Ovary (tissue), 9 donors: ENCODE data around the gene POLR1B. TPM values are rescaled to one million over a fixed set of nuclear protein-coding genes. Genes with fewer than 3 reads are reported as not detected.

ENCODE experiments used
- DNase-seq, 5 donors: peaks; one replicate each; pipeline ENCODE4 v3.0.0-alpha.2; 2019 to 2020
- H3K27ac ChIP-seq, 2 donors: fragments of 200-600 bp; one replicate each; pipeline versions ENCODE4 v1.5.1 to v1.8.0; 2019 to 2022
- H3K27me3 ChIP-seq: fragments of 200-600 bp; one replicate; pipeline ENCODE4 v1.8.0; 2022
- H3K36me3 ChIP-seq: fragments of 200-600 bp; sonication (generic); one replicate; pipeline ENCODE4 v1.5.1; 2019
- H3K4me1 ChIP-seq: one replicate; pipeline ENCODE4 v1.8.1; 2013; ENCODE audit warnings: mild to moderate bottlenecking, moderate library complexity; ENCODE audit not compliant: insufficient read depth
- H3K4me3 ChIP-seq: fragments of 200-600 bp; sonication (generic); one replicate; pipeline ENCODE4 v1.5.1; 2017
- H3K9me3 ChIP-seq, 2 donors: fragments of 200-600 bp in 1 of 2; sonication (generic) in 1 of 2; one replicate each; pipeline versions ENCODE4 v1.5.1 to v1.8.1; 2013 to 2019; ENCODE audit warnings: mild to moderate bottlenecking in 1 of 2, moderate library complexity in 1 of 2
- EP300 ChIP-seq: sonication (generic); formaldehyde crosslinking; IDR thresholded peaks from one replicate; pipeline ENCODE4 v1.6.1; 2017; ENCODE audit warnings: antibody characterized with exemption
- POLR2A ChIP-seq: fragments of 450-650 bp; IDR thresholded peaks from one replicate; pipeline ENCODE4 v1.6.1; 2017; ENCODE audit warnings: antibody characterized with exemption, mild to moderate bottlenecking, moderate library complexity
- WGBS, 3 donors: extraction: QIAGEN DNeasy Blood & Tissue Kit in 1 of 3; methylation state at CpG; one replicate each; pipeline versions ENCODE4 v1.1.5 to v1.1.7; 2013 to 2017; 5-methylcytosine and 5-hydroxymethylcytosine counted together
- intact Hi-C, 4 donors: fragments of 100-400 bp; cut with DNase I; formaldehyde crosslinking; loops; one replicate each; pipeline versions ENCODE4 v1.11.0 to v1.15.1; 2022 to 2023
- polyA plus RNA-seq, 2 donors: library from polyadenylated mRNA; stranded (reverse); fragments of 200-250 nt in 1 of 2; fragments of 350-450 nt in 1 of 2; fragmentation: Illumina TruSeq in 1 of 2; extraction: RNeasy Lipid Tissue Mini Kit (QIAGEN cat#74804) in 1 of 2; gene quantifications; one replicate each; pipeline ENCODE4 v1.2.3, GENCODE V29; 2013 to 2014
- total RNA-seq, 7 donors: library from RNA; depleted of rRNA in 2 of 7; stranded (reverse); fragments of >200 nt in 2 of 7; fragmentation: NEBNext Ultra II Directional in 3 of 7; extraction: Animal tissue kit (Norgen Biotek cat#: 25700) in 3 of 7; gene quantifications; one replicate each; pipeline versions ENCODE4 v1.1.0 to v1.2.4, GENCODE V29; 2016 to 2023
- TF ChIP-seq, protein P1 (sequence below), 3 donors: fragments of 450-650 bp in 2 of 3; fragments of 200-600 bp in 1 of 3; IDR thresholded peaks; one replicate each; pipeline versions ENCODE4 v1.5.1 to v1.8.0; 2016 to 2022; ENCODE audit warnings: antibody characterized with exemption in 3 of 3, mild to moderate bottlenecking in 1 of 3
- donor health status: DM: no; HTN: no; CAD: no; lungs with moderate emphysema.
- donor health status: DM: no; HTN: no; CAD: no.
- donor health status: Bipolar disorder and iron deficiency.
- donor health status: DM: yes; HTN: yes; CAD: no.
- donor health status: DM: no; HTN: no; CAD: no.
- donor health status: DM: yes; HTN: yes; CAD: no.

Gene POLR1B
- total and polyA plus RNA-seq, 9 donors: 5.6 to 29.9 (median 18.9) TPM

DNA sequence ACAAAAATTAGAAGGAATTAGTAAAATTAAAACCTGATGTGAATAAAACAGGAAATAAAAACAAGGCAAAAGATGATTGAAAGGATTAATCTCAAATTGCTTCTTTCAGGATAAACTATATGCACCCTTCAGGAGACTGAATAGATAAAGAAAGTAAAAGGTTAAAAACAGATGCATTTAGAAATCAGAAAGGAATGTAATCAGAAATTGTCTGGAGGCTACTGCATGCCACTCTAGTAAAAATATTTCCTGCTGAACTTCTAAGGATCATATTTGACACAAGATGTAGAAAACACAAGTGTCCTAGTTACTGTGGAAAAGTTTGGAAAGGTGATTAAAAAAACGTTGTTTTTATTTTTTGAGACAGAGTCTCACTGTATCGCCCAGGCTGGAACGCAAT, 58.4 kb downstream of the POLR1B start:
- H3K4me1 ChIP-seq: peaks cover 1% of the 10 kb centered on the region
- H3K9me3 ChIP-seq: no peaks in the 10 kb centered on the region
- DNase-seq: no peak
- H3K27me3 ChIP-seq: no peaks in the 10 kb centered on the region
- H3K36me3 ChIP-seq: no peaks in the 10 kb centered on the region
- TF ChIP-seq EP300 (no peak), POLR2A (no peak)
- TF ChIP-seq, protein P1, sequence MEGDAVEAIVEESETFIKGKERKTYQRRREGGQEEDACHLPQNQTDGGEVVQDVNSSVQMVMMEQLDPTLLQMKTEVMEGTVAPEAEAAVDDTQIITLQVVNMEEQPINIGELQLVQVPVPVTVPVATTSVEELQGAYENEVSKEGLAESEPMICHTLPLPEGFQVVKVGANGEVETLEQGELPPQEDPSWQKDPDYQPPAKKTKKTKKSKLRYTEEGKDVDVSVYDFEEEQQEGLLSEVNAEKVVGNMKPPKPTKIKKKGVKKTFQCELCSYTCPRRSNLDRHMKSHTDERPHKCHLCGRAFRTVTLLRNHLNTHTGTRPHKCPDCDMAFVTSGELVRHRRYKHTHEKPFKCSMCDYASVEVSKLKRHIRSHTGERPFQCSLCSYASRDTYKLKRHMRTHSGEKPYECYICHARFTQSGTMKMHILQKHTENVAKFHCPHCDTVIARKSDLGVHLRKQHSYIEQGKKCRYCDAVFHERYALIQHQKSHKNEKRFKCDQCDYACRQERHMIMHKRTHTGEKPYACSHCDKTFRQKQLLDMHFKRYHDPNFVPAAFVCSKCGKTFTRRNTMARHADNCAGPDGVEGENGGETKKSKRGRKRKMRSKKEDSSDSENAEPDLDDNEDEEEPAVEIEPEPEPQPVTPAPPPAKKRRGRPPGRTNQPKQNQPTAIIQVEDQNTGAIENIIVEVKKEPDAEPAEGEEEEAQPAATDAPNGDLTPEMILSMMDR (IDR thresholded peaks at IDR 0.05): no peak
- 42 to 68% (median 52%) methylated on average over 3 of the region's 3 CpGs for WGBS, 3 donors
- no peak overlapping the region for H3K4me3 ChIP-seq
- intact Hi-C loops: loop anchor here in 1 of 4 donors (5.0 kb wide), 1 partner anchor 127 kb away; no protein-coding TSS in a partner anchor
- H3K27ac ChIP-seq: no peak overlapping the region

DNA sequence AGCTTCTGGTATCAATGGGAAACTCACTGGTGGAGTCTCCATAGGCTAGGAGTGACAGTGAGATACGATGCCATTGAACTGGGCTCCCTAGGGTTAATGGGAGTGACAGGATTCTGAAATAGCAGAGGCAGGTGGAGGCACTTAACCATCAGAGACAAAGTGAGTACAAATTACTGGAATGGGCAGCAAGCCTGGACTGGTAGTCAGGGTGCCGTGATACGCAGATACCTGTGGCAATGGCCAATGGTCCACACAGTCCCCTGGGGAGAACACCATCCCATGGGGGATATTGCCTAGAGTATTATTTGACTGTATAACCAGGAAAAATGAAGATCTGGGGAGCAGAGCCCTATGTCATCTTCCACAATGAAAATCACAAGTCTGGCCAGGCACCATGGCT, 59.5 kb downstream of the POLR1B start:
- H3K36me3 ChIP-seq: no peaks in the 10 kb centered on the region
- H3K27ac ChIP-seq: no peak overlapping the region
- WGBS, 3 donors: 90 to 93% (median 91%) methylated on average over 3 of the region's 3 CpGs
- TF ChIP-seq, protein P1 (IDR thresholded peaks at IDR 0.05): no peak
- TF ChIP-seq EP300: no peak
- TF ChIP-seq POLR2A: no peak
- no peaks in the 10 kb centered on the region for H3K27me3 ChIP-seq
- intact Hi-C loops: loop anchor here in 1 of 4 donors (5.0 kb wide), 1 partner anchor 126 kb away; no protein-coding TSS in a partner anchor
- H3K9me3 ChIP-seq: no peaks in the 10 kb centered on the region
- H3K4me3 ChIP-seq: no peak overlapping the region
- peaks cover 1% of the 10 kb centered on the region for H3K4me1 ChIP-seq
- DNase-seq: no peak

DNA sequence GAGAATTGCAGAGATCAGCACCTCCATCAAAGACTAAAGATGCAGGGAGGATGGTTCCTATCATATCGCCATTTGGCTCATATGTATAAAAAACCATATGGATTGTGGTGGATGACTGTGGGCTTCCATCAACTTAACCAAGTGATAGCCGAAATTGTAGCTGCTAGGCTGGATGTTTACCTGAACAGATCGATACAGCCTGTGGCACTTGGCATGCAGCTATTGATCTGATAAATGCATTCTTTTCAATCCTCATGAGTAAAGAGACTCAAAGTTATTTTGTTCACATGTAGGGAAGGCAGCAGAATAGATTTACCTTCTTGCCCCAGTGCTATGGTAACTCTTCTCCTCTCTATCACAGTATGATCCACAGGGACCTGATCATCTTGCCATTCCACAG, 60.7 kb downstream of the POLR1B start:
- H3K36me3 ChIP-seq: no peaks in the 10 kb centered on the region
- 87 to 91% (median 88%) methylated on average over 3 of the region's 3 CpGs for WGBS, 3 donors
- no peaks in the 10 kb centered on the region for H3K9me3 ChIP-seq
- H3K4me1 ChIP-seq: peaks cover 1% of the 10 kb centered on the region
- H3K4me3 ChIP-seq: no peak overlapping the region
- H3K27ac ChIP-seq: no peak overlapping the region
- DNase-seq: no peak
- TF ChIP-seq, protein P1 (IDR thresholded peaks at IDR 0.05): no peak
- TF ChIP-seq POLR2A (no peak), EP300 (no peak)
- intact Hi-C loops: loop anchor here in 1 of 4 donors (5.0 kb wide), 1 partner anchor 124 kb away; no protein-coding TSS in a partner anchor
- H3K27me3 ChIP-seq: no peaks in the 10 kb centered on the region

DNA sequence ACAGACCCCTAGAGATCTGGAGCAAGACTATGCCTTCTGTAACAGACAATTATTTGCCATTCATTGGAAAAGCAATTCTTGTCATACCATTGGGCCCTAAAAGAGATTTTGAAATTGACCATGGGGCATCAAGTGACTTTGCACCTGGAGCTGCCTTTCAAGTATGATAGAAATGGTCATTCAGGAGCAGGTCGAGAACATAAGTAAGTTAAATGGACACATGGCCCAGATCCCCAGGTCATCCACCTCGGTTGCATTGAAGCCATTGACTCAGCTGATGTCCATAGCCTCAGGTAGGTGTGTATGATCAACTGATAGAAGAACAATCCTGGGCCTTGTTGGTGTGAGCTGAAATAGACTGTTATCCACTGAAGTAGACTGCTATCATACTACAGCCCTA, 61.5 kb downstream of the POLR1B start:
- DNase-seq: no peak
- TF ChIP-seq EP300: no peak
- no peak for TF ChIP-seq POLR2A
- TF ChIP-seq, protein P1 (IDR thresholded peaks at IDR 0.05): no peak

More for the DNA sequence above, 61.5 kb downstream of the POLR1B start:
- Histone ChIP-seq H3K4me1 (peaks cover 1% of the 10 kb centered on the region), H3K9me3 (no peaks in the 10 kb centered on the region), H3K4me3 (no peak overlapping the region), H3K27me3 (no peaks in the 10 kb centered on the region), H3K36me3 (no peaks in the 10 kb centered on the region), H3K27ac (no peak overlapping the region)
- WGBS, 3 donors: 85 to 87% (median 86%) methylated on average over 2 of the region's 2 CpGs
- intact Hi-C loops: loop anchor here in 1 of 4 donors (5.0 kb wide), 1 partner anchor 124 kb away; no protein-coding TSS in a partner anchor
